ENCODE measurements around the gene FAF1.

The FAF1 gene

GRCh38 chr1:50419907-50420677, 540.0 kb downstream of the FAF1 start:
- DNase-seq (ENCODE audit: low read depth in 2 of 2, low spot score in 1 of 2): no peak

DNA sequence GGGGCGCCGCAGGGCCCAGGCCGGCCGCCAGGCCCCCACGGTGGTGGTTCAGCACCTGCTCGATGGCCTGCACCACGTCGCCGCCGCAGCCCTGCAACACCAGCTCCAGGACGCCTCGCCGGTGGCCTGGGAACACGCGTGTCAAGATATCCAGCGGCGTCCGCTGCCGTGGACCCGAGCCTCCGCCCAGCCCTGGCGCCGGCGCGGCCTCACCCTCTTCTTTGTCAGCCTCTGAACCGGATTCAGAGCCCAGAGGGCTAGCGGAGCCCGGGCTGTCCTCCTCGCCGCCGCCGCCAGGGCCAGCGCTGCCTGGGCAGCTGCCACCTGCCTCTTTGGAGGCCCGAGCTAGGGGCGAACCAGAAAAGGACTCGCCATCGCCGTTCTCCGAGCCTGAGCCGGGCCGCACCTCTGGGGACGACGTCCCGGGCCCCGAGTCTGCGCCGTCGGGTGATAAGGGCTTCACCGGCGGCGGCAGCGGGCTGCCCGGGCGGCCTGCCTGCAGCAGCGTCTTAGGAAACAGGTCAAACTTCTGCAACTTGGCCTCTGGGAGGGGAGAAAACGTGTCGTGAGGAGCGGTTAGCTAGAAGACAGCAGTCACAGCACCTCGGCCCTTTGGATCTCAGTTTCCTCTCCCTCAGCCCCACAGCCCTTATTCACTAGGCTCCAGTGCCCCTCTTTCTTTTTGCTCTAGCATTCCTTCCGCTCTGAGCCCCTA, 540.7 kb downstream of the FAF1 start:
- DNase-seq (ENCODE audit: low read depth in 2 of 2, low spot score in 1 of 2): no peak

DNA sequence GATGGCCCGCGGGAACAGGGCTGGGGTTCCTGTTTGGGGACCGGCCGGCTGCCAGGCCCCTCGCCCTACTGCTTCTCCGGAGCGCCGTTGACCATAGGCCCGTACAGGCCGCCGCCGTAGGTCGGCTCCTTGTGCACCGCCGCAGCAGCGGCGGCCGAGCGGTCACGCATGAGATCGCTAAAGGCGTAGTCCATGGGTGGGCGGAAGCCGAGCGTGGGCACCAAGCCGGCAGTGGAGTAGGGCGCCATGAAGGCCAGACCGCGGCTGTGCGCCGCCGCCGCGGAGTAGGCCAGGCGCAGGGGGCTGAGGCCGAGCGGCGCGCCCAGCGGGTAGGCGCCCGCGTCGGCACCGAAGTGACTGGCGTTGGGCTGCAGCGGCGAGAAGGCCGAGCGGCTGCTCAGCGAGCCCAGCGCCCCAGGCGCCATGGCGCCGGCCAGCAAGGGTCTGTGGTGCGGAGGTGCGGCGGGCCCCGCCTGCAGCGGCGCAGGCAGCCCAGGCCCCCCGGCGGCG, 541.4 kb downstream of the FAF1 start:
- DNase-seq (ENCODE audit: low read depth in 2 of 2, low spot score in 1 of 2): no peak

DNA sequence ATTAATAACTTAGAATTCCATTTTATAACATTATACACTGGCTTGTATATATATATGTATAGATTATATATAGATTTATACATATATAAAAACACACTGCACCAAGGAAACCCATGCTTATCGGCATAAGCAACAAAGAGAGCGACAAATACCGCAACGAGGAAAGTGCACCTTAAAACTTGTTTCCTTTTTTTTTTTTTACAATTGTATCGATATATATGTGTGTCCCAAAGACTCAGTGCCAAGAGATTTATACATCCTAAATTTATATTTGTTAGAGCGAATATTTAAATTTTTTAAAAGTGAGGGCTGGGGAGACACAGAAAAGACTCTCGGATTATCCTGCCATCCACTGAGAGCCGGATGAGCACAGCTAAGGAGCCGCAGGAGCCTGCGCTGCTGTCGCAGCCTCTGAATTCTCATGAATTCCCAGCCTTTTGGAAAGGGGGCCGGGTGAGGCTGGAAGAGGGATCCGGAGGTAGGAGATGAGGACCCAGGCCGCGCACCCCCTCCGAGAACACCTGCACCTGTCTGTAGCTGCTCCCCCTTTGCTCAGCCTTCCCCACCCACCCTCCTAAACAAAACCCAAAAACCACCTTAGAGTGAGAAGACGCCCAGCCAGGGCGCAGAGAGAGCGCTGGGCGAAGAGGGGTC, 542.0 kb downstream of the FAF1 start:
- DNase-seq (ENCODE audit: low read depth in 2 of 2, low spot score in 1 of 2): no peak

DNA sequence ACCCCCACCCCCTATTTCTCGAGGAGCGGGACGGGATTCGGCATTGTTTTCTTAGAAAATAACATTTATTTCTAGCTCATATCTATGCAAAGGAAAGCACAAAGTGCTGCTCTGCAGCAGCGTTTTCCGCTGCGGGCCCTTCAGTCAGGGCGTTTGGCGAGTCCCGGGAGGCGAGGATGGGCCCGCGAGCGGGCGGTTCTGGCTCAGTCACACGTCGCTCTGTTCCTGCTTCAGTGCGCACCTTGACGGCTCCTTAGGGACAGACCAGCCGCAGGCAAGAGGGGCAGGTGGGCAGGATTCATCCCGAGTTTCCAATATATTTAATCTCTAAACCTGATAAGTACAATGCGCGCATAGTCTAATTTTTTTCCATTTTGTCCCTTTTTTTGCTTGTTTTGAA, 542.6 kb downstream of the FAF1 start:
- DNase-seq (ENCODE audit: low read depth in 2 of 2, low spot score in 1 of 2): no peak

DNA sequence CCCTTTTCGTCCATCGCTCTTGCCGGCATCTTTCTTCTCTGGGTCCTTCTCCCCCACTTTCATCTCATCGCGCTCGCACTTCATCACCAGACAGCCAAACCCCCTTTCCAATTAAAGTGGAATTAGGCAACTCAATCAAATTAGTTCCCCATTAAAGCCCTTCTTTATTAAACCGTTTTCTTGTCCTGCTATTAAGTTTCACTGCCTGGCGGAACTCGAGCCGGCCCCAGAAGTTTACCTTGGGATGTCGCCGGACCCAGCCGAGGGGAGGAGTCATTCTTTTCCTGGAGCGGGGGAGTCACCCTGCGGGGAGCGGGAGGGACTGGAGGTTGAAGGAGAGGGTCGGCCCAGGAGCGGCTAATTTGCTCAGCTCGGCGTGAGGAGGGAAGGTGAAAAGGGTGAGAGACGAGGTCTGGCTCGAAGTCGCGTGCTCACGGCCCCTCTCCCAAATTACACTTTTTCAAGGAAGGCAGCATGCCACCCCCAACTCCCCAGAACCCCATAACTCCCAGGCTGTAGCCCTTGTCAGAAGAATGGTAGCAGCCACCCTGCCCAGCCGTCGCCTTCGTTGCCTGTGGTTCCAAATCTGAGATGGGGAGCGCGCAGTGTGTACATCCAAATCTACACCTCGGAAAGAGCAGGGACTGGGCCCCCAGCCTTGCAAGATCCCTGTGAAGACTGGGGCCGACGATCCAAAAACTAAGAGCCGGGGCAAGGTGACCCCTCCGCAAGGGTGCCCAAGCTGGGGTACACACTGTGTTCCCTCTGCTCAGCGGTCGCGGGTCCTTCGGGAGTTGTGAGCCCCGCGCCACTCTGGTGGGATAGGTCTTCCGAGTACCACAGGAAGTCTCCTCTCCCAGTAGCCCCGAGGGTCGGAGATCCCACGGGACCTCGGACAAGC, 543.3 kb downstream of the FAF1 start:
- DNase-seq (ENCODE audit: low read depth in 2 of 2, low spot score in 1 of 2): no peak

DNA sequence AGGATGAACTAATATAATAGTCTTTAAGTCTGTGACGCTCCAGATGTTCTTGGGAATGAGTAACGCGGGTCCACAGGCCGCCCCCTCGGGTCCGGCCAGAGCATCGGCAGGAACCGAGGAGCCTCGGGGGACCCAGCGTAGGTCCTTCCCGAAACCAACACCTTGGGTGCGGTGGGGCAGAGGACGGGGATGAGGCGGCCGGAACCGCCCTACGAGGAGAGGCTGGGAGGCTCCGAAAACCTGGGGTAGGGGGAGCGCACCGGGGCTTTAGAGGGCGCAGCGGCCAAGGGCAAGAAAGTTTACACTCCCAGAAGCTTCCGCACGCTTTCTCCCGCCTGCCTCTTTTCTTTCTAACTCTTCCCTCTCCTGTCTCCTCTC, 543.9 kb downstream of the FAF1 start:
- DNase-seq (ENCODE audit: low read depth in 2 of 2, low spot score in 1 of 2): no peak

DNA sequence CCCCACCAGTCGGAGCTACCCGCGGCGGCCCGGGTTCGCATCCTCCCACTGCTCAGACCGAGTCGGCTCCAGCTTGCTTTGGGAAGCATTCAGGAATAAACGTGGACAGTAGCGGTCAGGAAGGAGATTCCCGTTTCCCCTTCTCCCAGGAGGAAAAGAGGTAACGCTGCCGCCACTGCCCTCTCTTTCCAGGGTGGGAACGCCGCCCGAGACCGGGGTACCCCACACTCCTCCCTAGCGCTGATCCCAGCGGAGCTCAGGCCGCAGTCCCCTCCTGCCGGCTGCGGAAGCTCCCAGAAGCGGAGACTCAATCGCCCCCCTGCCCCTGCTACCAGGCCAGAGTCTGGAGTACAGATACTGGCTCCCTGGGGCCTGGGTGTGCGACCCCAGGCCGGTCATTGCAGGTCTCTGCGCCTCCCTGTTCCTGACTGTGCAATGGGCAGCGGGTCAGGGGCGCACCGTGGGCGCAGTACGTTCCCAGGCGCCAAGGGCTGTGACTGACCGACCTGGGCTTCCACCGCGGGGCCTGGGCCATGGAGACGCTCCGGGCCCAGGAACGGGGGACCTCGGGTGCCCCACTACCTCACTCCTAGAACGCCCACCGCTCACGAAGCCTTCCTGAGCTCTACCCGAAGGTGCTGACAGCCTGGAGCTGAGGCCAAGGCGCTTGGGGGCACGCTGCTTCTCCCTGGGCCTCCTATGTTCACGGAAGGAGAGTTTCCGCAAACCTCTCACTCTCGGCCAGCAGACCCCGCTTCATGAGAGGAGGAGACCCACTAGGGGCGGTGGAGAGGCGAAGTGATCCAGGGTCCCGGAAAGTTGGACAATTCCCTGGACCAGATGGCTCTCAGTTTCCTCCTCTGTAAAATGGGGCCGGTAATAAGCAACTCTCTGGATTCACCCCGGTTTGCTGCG, 544.6 kb downstream of the FAF1 start:
- no peak for DNase-seq (ENCODE audit: low read depth in 2 of 2, low spot score in 1 of 2)

DNA sequence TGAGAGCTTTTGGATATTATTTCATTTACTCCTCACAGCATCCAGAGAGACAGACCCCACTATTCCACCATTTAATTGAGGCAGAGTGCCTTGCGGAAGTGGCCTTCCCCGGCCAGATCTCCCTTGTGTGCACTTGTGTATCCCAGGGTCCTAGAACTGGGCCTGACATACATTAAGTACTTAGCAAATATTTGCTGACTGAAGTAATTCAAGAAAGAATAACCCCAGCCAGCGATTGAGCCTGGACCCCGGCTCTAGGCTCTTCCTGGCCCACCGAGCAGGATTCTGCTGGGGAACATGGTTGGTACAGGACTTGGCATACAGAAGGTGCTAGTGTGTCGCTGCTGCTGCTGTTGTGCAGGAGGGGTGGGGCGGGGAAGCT, 545.2 kb downstream of the FAF1 start:
- no peak for DNase-seq (ENCODE audit: low read depth in 2 of 2, low spot score in 1 of 2)

DNA sequence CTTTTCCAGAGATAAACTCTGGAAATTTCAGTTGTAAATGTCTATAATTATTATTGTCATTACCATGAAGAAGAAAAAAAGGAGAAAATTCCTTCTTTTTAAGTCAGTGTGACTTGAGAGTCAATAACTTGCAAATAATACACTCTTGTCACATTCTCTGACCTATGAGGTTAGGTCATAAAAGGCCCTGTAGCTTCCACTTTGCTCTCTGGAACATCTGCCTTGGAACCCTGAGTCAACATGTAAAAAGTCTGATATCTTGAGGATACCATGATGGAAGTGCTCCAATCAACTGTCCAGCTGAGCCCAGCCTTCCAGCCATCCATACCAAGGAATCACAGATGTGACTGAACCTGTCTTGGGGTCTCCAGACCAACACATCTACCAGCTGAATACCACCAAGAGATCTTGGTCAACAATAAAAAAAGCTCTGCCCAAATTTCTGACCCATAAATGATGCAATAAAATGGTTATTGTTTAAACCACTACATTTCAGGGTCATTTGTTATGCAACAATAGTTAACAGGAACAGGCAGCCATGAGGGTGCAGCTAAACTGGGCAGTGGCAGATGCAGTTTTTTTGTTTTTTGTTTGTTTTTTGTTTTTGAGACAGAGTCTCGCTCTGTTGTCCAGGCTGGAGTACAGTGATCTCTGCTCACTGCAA, 547.1 kb downstream of the FAF1 start:
- DNase-seq (ENCODE audit: low read depth in 2 of 2, low spot score in 1 of 2): no peak

DNA sequence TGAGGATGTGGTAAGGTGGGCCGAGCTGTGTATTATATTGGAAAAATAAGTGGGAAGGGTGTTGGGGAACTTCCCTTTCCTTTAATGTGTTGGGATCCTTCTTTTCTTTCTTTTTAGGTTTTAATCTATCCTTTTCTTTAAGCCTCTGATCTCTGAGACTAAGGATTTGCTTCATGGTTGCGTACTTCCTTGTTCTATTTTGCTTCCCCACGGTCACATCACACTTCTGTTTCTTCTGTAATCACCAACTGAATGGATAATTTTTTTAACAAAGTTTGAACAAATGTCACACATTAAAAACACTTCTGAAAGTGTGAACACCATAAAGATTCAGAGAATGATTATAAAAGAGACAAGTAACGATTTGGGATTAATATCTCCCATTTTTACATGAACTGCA, 554.3 kb downstream of the FAF1 start:
- no peak for DNase-seq (ENCODE audit: low read depth in 2 of 2, low spot score in 1 of 2)

DNA sequence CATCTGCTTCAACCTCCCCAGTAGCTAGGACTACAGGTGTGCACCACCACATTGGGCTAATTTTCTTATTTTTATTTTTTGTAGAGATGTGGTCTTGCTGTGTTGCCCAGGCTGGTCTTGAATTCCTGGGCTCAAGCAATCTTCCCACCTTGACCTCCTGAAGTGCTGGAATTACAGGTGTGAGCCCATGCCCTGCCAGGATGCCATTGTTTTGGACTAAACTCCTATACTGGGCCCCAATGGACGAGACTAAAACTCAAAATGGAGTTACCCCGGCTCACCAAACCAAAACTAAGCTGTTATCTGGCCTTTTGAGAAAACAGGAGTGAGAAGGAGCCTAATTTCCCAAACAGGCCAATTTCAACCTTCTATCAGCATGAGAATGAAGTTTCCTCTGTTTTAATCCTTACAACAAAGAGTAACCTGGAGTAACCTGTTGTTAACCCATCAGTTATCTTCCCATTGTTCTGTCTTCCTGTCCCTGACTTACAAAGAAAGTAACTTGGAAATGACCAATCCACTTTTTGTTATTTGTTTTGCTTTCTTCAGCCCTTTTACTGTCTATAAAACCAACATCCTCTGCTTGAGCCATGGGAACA, 566.4 kb downstream of the FAF1 start:
- DNase-seq (ENCODE audit: low read depth in 2 of 2, low spot score in 1 of 2): no peak
